ENCODE measurements around the gene ZNF324. TPM values are rescaled to one million over a fixed set of nuclear protein-coding genes. Genes with fewer than 3 reads are reported as not detected.

Gene ZNF324
- total and polyA plus RNA-seq, 9 of the 15 experiments (the other 6 are each of a cell fraction or from before 2014, with no cell fraction given) = 0.92 to 16.4 (median 5.3) TPM

GRCh38 chr19:58499021-58499927 lies 32.4 kb downstream of the ZNF324 start (continued):
- 0 out of 2 replicates have a peak, but pooled peaks have one; percentile 34 for TF ChIP-seq ZNF41 (CRISPR knock-in tag; conservative IDR thresholded peaks at IDR 0.05)
- TF ChIP-seq ZNF121 (CRISPR knock-in tag; conservative IDR thresholded peaks at IDR 0.05) = no peak
- no peak for TF ChIP-seq ETS2 (tag; IDR thresholded peaks at IDR 0.05; ENCODE audit: borderline replicate concordance, poor library complexity, severe bottlenecking)
- TF ChIP-seq TCF7L2 (IDR thresholded peaks at IDR 0.05; ENCODE audit: low read depth, low read length) = no peak
- TF ChIP-seq, protein P1, sequence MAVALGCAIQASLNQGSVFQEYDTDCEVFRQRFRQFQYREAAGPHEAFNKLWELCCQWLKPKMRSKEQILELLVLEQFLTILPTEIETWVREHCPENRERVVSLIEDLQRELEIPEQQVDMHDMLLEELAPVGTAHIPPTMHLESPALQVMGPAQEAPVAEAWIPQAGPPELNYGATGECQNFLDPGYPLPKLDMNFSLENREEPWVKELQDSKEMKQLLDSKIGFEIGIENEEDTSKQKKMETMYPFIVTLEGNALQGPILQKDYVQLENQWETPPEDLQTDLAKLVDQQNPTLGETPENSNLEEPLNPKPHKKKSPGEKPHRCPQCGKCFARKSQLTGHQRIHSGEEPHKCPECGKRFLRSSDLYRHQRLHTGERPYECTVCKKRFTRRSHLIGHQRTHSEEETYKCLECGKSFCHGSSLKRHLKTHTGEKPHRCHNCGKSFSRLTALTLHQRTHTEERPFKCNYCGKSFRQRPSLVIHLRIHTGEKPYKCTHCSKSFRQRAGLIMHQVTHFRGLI (CRISPR knock-in tag; IDR thresholded peaks at IDR 0.05) = no peak
- TF ChIP-seq EP300 (IDR thresholded peaks at IDR 0.05; ENCODE audit: low read length) = peak; percentile 59
- TF ChIP-seq, protein P2, sequence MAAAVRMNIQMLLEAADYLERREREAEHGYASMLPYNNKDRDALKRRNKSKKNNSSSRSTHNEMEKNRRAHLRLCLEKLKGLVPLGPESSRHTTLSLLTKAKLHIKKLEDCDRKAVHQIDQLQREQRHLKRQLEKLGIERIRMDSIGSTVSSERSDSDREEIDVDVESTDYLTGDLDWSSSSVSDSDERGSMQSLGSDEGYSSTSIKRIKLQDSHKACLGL (CRISPR knock-in tag; IDR thresholded peaks at IDR 0.05; ENCODE audit: borderline replicate concordance, poor library complexity, severe bottlenecking) = no peak
- TF ChIP-seq ZNF695 (CRISPR knock-in tag; IDR thresholded peaks at IDR 0.05) = no peak
- no peak for TF ChIP-seq PCBP2 (IDR thresholded peaks at IDR 0.05; ENCODE audit: low read depth, low read length, poor library complexity, severe bottlenecking)
- peak; percentile 76 for TF ChIP-seq ZKSCAN1 (IDR thresholded peaks at IDR 0.05; ENCODE audit: low read depth, low read length)
- no peak for TF ChIP-seq YBX1 (IDR thresholded peaks at IDR 0.05)
- TF ChIP-seq, protein P3, sequence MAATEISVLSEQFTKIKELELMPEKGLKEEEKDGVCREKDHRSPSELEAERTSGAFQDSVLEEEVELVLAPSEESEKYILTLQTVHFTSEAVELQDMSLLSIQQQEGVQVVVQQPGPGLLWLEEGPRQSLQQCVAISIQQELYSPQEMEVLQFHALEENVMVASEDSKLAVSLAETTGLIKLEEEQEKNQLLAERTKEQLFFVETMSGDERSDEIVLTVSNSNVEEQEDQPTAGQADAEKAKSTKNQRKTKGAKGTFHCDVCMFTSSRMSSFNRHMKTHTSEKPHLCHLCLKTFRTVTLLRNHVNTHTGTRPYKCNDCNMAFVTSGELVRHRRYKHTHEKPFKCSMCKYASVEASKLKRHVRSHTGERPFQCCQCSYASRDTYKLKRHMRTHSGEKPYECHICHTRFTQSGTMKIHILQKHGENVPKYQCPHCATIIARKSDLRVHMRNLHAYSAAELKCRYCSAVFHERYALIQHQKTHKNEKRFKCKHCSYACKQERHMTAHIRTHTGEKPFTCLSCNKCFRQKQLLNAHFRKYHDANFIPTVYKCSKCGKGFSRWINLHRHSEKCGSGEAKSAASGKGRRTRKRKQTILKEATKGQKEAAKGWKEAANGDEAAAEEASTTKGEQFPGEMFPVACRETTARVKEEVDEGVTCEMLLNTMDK (IDR thresholded peaks at IDR 0.05; ENCODE audit: borderline replicate concordance, insufficient read depth, low read depth, low read length, poor library complexity, severe bottlenecking) = no peak
- TF ChIP-seq, protein P4, sequence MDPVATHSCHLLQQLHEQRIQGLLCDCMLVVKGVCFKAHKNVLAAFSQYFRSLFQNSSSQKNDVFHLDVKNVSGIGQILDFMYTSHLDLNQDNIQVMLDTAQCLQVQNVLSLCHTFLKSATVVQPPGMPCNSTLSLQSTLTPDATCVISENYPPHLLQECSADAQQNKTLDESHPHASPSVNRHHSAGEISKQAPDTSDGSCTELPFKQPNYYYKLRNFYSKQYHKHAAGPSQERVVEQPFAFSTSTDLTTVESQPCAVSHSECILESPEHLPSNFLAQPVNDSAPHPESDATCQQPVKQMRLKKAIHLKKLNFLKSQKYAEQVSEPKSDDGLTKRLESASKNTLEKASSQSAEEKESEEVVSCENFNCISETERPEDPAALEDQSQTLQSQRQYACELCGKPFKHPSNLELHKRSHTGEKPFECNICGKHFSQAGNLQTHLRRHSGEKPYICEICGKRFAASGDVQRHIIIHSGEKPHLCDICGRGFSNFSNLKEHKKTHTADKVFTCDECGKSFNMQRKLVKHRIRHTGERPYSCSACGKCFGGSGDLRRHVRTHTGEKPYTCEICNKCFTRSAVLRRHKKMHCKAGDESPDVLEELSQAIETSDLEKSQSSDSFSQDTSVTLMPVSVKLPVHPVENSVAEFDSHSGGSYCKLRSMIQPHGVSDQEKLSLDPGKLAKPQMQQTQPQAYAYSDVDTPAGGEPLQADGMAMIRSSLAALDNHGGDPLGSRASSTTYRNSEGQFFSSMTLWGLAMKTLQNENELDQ (CRISPR knock-in tag; IDR thresholded peaks at IDR 0.05; ENCODE audit: borderline replicate concordance) = no peak
- TF ChIP-seq GTF2E2 (tag; IDR thresholded peaks at IDR 0.05) = no peak
- TF ChIP-seq PYGO2 (tag; IDR thresholded peaks at IDR 0.05) = no peak
- no peak for TF ChIP-seq ZNF316 (IDR thresholded peaks at IDR 0.05)
- TF ChIP-seq HMGN3 (IDR thresholded peaks at IDR 0.05; ENCODE audit: borderline replicate concordance, extremely low read depth, insufficient read length, low read depth, low read length) = peak; percentile 77
- no peak for TF ChIP-seq SMARCE1 (IDR thresholded peaks at IDR 0.05)
- peak; percentile 85 for TF ChIP-seq TOE1 (IDR thresholded peaks at IDR 0.05; ENCODE audit: borderline replicate concordance)
- no peak for TF ChIP-seq TOE1 (CRISPR knock-in tag; IDR thresholded peaks at IDR 0.05; ENCODE audit: borderline replicate concordance, low read depth)
- no peak for TF ChIP-seq RFX7 (CRISPR knock-in tag; IDR thresholded peaks at IDR 0.05)

Measured in K562 (cell line).